Nephron progenitor cell (in vitro differentiated cells): ENCODE results near the gene SLC38A10.

Experiments
- DNase-seq: peaks from one replicate; pipeline ENCODE4 v3.0.0; 2021
- H3K27ac Mint-ChIP-seq: 2 replicates; pipeline ENCODE4 v1.8.0; 2021; ENCODE audit warnings: mild to moderate bottlenecking, moderate library complexity, mixed read lengths
- H3K27me3 Mint-ChIP-seq: 2 replicates; pipeline ENCODE4 v1.8.0; 2021; ENCODE audit warnings: mild to moderate bottlenecking, low read depth, mixed read lengths; ENCODE audit not compliant: poor library complexity
- H3K36me3 Mint-ChIP-seq: 2 replicates; pipeline ENCODE4 v1.8.0; 2021; ENCODE audit warnings: low read depth, mixed read lengths
- H3K4me1 Mint-ChIP-seq: 2 replicates; pipeline ENCODE4 v1.8.0; 2021; ENCODE audit warnings: mixed read lengths
- H3K4me3 Mint-ChIP-seq: 2 replicates; pipeline ENCODE4 v1.8.0; 2021; ENCODE audit warnings: mild to moderate bottlenecking, moderate library complexity, mixed read lengths
- H3K9me3 Mint-ChIP-seq: 2 replicates; pipeline ENCODE4 v1.8.0; 2021; ENCODE audit warnings: mild to moderate bottlenecking, moderate library complexity, mixed read lengths
- TF ChIP-seq, protein P1 (sequence below): fragments of 200-600 bp; sonication (generic); IDR thresholded peaks from 2 replicates; pipeline ENCODE4 v1.5.0; 2021; ENCODE audit warnings: antibody characterized with exemption

Gene SLC38A10

GRCh38 chr17:81332914-81333528 lies 37.9 kb upstream of the SLC38A10 start:
- H3K27ac Mint-ChIP-seq: no peak overlapping the region
- TF ChIP-seq, protein P1, sequence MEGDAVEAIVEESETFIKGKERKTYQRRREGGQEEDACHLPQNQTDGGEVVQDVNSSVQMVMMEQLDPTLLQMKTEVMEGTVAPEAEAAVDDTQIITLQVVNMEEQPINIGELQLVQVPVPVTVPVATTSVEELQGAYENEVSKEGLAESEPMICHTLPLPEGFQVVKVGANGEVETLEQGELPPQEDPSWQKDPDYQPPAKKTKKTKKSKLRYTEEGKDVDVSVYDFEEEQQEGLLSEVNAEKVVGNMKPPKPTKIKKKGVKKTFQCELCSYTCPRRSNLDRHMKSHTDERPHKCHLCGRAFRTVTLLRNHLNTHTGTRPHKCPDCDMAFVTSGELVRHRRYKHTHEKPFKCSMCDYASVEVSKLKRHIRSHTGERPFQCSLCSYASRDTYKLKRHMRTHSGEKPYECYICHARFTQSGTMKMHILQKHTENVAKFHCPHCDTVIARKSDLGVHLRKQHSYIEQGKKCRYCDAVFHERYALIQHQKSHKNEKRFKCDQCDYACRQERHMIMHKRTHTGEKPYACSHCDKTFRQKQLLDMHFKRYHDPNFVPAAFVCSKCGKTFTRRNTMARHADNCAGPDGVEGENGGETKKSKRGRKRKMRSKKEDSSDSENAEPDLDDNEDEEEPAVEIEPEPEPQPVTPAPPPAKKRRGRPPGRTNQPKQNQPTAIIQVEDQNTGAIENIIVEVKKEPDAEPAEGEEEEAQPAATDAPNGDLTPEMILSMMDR: no peak
- H3K36me3 Mint-ChIP-seq: no peaks in the 10 kb centered on the region
- H3K9me3 Mint-ChIP-seq: no peaks in the 10 kb centered on the region
- no peaks in the 10 kb centered on the region for H3K27me3 Mint-ChIP-seq
- H3K4me3 Mint-ChIP-seq: peak overlapping the region; percentile 55
- H3K4me1 Mint-ChIP-seq: peaks cover 83% of the 10 kb centered on the region
- DNase-seq: no peak

DNA sequence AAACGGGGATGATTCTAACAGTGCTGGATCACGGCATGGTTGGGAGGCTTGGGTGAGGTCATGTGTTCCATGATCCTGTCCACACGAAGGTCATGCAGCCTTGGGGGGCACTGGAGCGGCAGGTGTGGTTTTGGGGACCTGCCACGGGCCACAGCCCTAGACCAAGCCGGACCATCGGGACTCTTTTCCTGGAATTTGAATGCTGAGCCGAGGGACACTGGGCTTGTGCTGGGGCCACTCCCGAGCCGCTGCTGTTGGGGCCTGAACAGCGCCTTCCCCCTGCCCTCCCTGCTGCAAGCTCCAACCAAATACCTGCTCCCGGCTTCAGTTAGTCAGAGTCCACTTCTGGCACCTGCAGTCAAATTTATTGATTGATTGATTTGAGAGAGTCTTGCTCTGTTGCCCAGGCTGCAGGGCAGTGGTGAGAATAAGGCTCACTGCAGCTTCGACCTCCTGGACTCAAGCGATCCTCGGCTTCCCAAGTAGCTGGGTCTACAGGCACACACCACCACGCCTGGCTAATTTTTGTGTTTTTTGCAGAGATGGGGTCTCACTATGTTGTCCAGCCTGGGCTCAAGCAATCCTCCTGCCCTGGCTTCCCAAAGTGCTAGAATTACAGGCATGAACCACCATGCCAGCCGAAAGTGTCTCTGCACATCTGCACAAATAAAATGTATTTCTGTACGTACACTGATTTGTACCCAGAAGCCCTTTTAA lies 37.2 kb upstream of the SLC38A10 start:
- Mint-ChIP-seq H3K36me3 (no peaks in the 10 kb centered on the region), H3K4me1 (peaks cover 79% of the 10 kb centered on the region), H3K4me3 (no peak overlapping the region), H3K27me3 (no peaks in the 10 kb centered on the region), H3K9me3 (no peaks in the 10 kb centered on the region), H3K27ac (no peak overlapping the region)
- TF ChIP-seq, protein P1: no peak
- DNase-seq: no peak

DNA sequence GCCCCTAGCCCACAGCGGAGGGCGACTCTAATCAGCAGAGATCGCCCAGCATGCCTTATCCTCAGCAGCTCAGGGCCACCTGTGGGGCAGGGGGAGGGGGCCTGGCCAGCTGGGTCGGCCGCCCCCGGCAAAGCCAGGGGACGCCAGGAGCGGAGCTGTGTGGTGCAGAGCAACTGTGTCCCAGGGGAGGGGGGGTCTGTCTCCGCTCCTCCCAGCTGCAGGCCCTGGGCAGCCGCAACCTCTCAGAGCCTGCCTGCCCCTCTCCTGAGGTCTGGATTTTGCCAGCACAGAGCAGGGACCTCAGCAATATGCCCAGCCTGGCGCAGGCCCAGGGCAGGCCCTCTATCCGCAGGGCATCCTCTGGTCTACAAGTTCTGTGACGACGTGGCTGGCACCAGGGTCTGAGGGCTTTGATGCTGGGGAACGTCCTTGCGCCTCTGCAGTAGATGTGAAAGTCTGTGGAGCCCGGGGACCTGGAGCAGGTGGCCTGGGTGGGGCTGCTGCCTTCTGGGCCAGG lies 36.5 kb upstream of the SLC38A10 start:
- Mint-ChIP-seq H3K36me3 (no peaks in the 10 kb centered on the region), H3K4me3 (no peak overlapping the region), H3K4me1 (peaks cover 82% of the 10 kb centered on the region), H3K9me3 (no peaks in the 10 kb centered on the region), H3K27ac (no peak overlapping the region), H3K27me3 (no peaks in the 10 kb centered on the region)
- DNase-seq: no peak
- TF ChIP-seq, protein P1: no peak

DNA sequence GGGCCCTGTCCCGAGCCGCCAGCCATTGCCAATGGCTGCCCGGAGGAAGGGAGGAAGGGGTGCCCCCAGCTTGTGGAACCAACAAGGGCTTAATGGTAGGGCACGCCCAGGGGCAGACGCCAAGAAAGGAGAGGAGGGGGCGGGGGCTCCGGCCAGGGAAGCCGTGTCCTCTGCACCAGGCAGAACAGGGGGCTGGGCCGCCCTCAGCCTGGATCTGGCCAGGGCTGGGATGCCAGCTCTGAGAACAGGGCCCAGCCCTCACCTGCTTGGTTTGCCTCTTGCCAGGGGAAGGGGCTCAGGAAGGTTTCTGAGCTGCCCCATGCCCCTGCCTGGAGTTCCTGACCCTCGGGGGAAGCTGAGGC lies 35.8 kb upstream of the SLC38A10 start:
- Mint-ChIP-seq H3K36me3 (no peaks in the 10 kb centered on the region), H3K9me3 (no peaks in the 10 kb centered on the region), H3K4me1 (peaks cover 82% of the 10 kb centered on the region), H3K4me3 (no peak overlapping the region), H3K27ac (no peak overlapping the region), H3K27me3 (no peaks in the 10 kb centered on the region)
- no peak for DNase-seq
- TF ChIP-seq, protein P1: no peak

GRCh38 chr17:81329927-81330883 lies 35.1 kb upstream of the SLC38A10 start:
- H3K4me3 Mint-ChIP-seq: peak overlapping the region; percentile 25
- no peaks in the 10 kb centered on the region for H3K36me3 Mint-ChIP-seq
- no peaks in the 10 kb centered on the region for H3K9me3 Mint-ChIP-seq
- peaks cover 76% of the 10 kb centered on the region for H3K4me1 Mint-ChIP-seq
- TF ChIP-seq, protein P1: no peak
- no peak for DNase-seq
- H3K27me3 Mint-ChIP-seq: peaks cover under 1% of the 10 kb centered on the region
- H3K27ac Mint-ChIP-seq: peak overlapping the region; percentile 68
